ENCODE data around the gene RPS21. TPM values are rescaled to one million over a fixed set of nuclear protein-coding genes. Genes with fewer than 3 reads are reported as not detected.

The RPS21 gene
- total and polyA plus RNA-seq, 9 of the 15 experiments (the other 6 are each of a cell fraction or from before 2014, with no cell fraction given): 1,380 to 5,647 (median 3,091) TPM

DNA sequence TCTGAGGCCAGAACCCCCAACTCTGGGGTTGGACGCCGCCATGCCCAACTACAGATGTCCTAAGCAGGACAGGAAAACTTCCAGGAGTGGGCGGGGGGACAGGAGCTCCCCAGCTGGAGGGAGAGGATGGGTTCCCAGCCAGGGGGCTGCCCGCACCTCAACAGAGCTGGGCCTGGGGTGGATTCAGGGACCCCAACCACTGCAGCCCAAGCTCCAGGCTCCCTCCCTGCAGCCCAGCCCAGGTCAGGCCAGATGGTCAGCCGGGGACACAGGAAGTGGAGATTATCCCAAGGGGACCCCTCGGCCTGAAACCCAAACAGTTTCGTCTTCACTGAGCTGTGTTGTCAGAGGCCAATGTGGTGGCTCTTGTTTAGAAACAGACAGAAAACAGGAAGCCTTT is 29.2 kb upstream of the RPS21 start:
- ChIA-PET CTCF (ENCODE audit: low intra/inter-chr PET ratio) (no interaction called here), POLR2A (interaction anchor here (0.6 to 2.2 kb wide), 10 partner anchors 8 to 437 kb away, joined by 3 to 7 read pairs (median 4); partner anchors contain the start of genes ADRM1 and LAMA5)
- BruUV-seq (replicated peaks): no TSS peak
- peaks cover 65% of the 10 kb centered on the region; the same call in 1 of the 3 replicates for H3K36me3 ChIP-seq (ENCODE audit: control insufficient read depth, insufficient read depth, low read length)
- peaks cover 58% of the 10 kb centered on the region for H3K79me2 ChIP-seq (ENCODE audit: control insufficient read depth, insufficient read depth, low read length)
- no peaks in the 10 kb centered on the region for H3K9me3 ChIP-seq (replicated peaks; ENCODE audit: control insufficient read depth, insufficient read depth, low read depth, low read length)
- in situ Hi-C loops (cut with MboI) (no loop called here), intact Hi-C loops (cut with micrococcal nuclease) (loop anchor here (2.0 kb wide), 1 partner anchor 37 kb away; no protein-coding TSS in a partner anchor)
- no peaks in the 10 kb centered on the region for H3K27me3 ChIP-seq (ENCODE audit: control insufficient read depth in 2 of 2, insufficient read depth in 2 of 2, low read length in 2 of 2)
- H3K9me1 ChIP-seq (ENCODE audit: control insufficient read depth, insufficient read depth, low read length): no peaks in the 10 kb centered on the region
- peak; percentile 74 for FAIRE-seq
- H3K27ac ChIP-seq (ENCODE audit: extremely low read depth, low read depth, low read length): peak overlapping the region; percentile 92
- ATAC-seq: peak; percentile 6
- 0 out of 2 replicates have a peak, but pooled peaks cover 3% of the 10 kb centered on the region for H4K20me1 ChIP-seq (replicated peaks; ENCODE audit: control insufficient read depth, insufficient read depth, low read length)
- peak overlapping the region; percentile 97 for H3K4me2 ChIP-seq (ENCODE audit: insufficient read depth, low read length)
- no peak for DNase-seq (ENCODE audit: extremely low read depth in 1 of 4, low spot score in 3 of 4)
- WGBS (ENCODE audit: insufficient coverage, low coverage, missing lambda C conversion rate): 17% methylated on average over 7 of the region's 7 CpGs
- TF ChIP-seq DACH1 (IDR thresholded peaks at IDR 0.05; ENCODE audit: partially characterized antibody): peak; percentile 2
- TF ChIP-seq GABPB1 (CRISPR knock-in tag; IDR thresholded peaks at IDR 0.05): peak; percentile 31; the same call in 1 of the 2 replicates
- 0 out of 2 replicates have a peak, but pooled peaks have one; percentile 3 for TF ChIP-seq RB1 (IDR thresholded peaks at IDR 0.05; ENCODE audit: low read depth)
- no peak for TF ChIP-seq PRMT5 (CRISPR knock-in tag; IDR thresholded peaks at IDR 0.05)
- peak; percentile 5 for TF ChIP-seq NUFIP1 (IDR thresholded peaks at IDR 0.05; ENCODE audit: partially characterized antibody)
- no peak for TF ChIP-seq POLR3G (IDR thresholded peaks at IDR 0.05; ENCODE audit: extremely low read depth, insufficient read length, insufficient replicate concordance)
- 0 out of 2 replicates have a peak, but pooled peaks have one; percentile 3 for TF ChIP-seq SMAD4 (CRISPR knock-in tag; conservative IDR thresholded peaks at IDR 0.05)
- TF ChIP-seq, protein P1, sequence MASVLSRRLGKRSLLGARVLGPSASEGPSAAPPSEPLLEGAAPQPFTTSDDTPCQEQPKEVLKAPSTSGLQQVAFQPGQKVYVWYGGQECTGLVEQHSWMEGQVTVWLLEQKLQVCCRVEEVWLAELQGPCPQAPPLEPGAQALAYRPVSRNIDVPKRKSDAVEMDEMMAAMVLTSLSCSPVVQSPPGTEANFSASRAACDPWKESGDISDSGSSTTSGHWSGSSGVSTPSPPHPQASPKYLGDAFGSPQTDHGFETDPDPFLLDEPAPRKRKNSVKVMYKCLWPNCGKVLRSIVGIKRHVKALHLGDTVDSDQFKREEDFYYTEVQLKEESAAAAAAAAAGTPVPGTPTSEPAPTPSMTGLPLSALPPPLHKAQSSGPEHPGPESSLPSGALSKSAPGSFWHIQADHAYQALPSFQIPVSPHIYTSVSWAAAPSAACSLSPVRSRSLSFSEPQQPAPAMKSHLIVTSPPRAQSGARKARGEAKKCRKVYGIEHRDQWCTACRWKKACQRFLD (CRISPR knock-in tag; IDR thresholded peaks at IDR 0.05): no peak
- 0 out of 2 replicates have a peak, but pooled peaks have one; percentile 10 for TF ChIP-seq FOSL1 (tag; conservative IDR thresholded peaks at IDR 0.05)
- TF ChIP-seq STAT5B (CRISPR knock-in tag; IDR thresholded peaks at IDR 0.05): no peak
- TF ChIP-seq, protein P2, sequence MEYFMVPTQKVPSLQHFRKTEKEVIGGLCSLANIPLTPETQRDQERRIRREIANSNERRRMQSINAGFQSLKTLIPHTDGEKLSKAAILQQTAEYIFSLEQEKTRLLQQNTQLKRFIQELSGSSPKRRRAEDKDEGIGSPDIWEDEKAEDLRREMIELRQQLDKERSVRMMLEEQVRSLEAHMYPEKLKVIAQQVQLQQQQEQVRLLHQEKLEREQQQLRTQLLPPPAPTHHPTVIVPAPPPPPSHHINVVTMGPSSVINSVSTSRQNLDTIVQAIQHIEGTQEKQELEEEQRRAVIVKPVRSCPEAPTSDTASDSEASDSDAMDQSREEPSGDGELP (CRISPR knock-in tag; IDR thresholded peaks at IDR 0.05; ENCODE audit: borderline replicate concordance): peak; percentile 47; the same call in 1 of the 2 replicates
- TF ChIP-seq ETV1 (tag; conservative IDR thresholded peaks at IDR 0.05; ENCODE audit: low read depth): 0 out of 2 replicates have a peak, but pooled peaks have one; percentile 14
- 0 out of 2 replicates have a peak, but pooled peaks have one; percentile 40 for TF ChIP-seq ZNF12 (CRISPR knock-in tag; IDR thresholded peaks at IDR 0.05)
- no peak for TF ChIP-seq RBM39 (optimal IDR thresholded peaks at IDR 0.05; ENCODE audit: low read depth, low read length)
- H3K4me3 ChIP-seq: peak overlapping the region; percentile 42
- H3K9ac ChIP-seq (ENCODE audit: insufficient read depth in 1 of 2, low read depth in 2 of 2, low read length in 2 of 2): peak overlapping the region; percentile 89 to 93
- peaks cover 30 to 92% of the 10 kb centered on the region in 2 experiments for H3K4me1 ChIP-seq (replicated peaks in 1 of 2; ENCODE audit: control insufficient read depth in 2 of 2, insufficient read depth in 2 of 2, low read length in 2 of 2)
- H2AFZ ChIP-seq (ENCODE audit: low read depth, low read length): peak overlapping the region; percentile 40; the same call in 1 of the 2 replicates
